GOT3 (cell line): Measurements from ENCODE around the gene ANKRD11.

Source experiments
- DNase-seq: peaks from one replicate; lab custom pipeline; 2025; ENCODE audit warnings: mixed read lengths; lab: John Stamatoyannopoulos, UW

The ANKRD11 gene

GRCh38 chr16:89233678-89234490, 256.5 kb downstream of the ANKRD11 start:
- DNase-seq: no peak

- no peak for DNase-seq
Measured at GRCh38 chr16:89232107-89232506, 258.3 kb downstream of the ANKRD11 start.

- DNase-seq: no peak
Measured at GRCh38 chr16:89230255-89230654, 260.1 kb downstream of the ANKRD11 start.

- DNase-seq: no peak
Measured at GRCh38 chr16:89224665-89225064, 265.7 kb downstream of the ANKRD11 start.

- no peak for DNase-seq
Measured at GRCh38 chr16:89222931-89223330, 267.4 kb downstream of the ANKRD11 start.

- DNase-seq: no peak
Measured at GRCh38 chr16:89221604-89222003, 268.8 kb downstream of the ANKRD11 start.

- DNase-seq: no peak
Measured at GRCh38 chr16:89219365-89219764, 271.0 kb downstream of the ANKRD11 start.
